DND-41 (cell line): ENCODE measurements around the gene CAD.

Source experiments
- ATAC-seq: fragments of 200-7000 bp; cut with Tn5 transposase; 3 replicates; pipeline ENCODE4 v1.9.1; 2021; ENCODE audit warnings: low read depth; ENCODE audit not compliant: insufficient read depth
- DNase-seq: peaks from one replicate; pipeline ENCODE4 v3.0.0-alpha.2; 2020
- H2AFZ ChIP-seq: 2 replicates; pipeline ENCODE4 v1.6.0; 2012; ENCODE audit warnings: low read depth, low read length
- H3K27ac ChIP-seq: 2 replicates; pipeline ENCODE4 v1.5.1; 2012; ENCODE audit warnings: low read length, inconsistent platforms
- H3K27me3 ChIP-seq: fragments of 200-600 bp; sonication (generic); 2 replicates; pipeline ENCODE4 v1.6.0; 2012; ENCODE audit warnings: low read length, mild to moderate bottlenecking, inconsistent platforms; ENCODE audit not compliant: insufficient read depth, poor library complexity
- H3K36me3 ChIP-seq: 2 replicates; pipeline ENCODE4 v1.5.1; 2012; ENCODE audit warnings: low read length, inconsistent platforms; ENCODE audit not compliant: insufficient read depth
- H3K4me1 ChIP-seq: 2 replicates; pipeline ENCODE4 v1.5.1; 2012; ENCODE audit warnings: mild to moderate bottlenecking, low read length; ENCODE audit not compliant: insufficient read depth
- H3K4me2 ChIP-seq: 2 replicates; pipeline ENCODE4 v1.6.0; 2012; ENCODE audit warnings: mild to moderate bottlenecking, moderate library complexity, low read length, inconsistent platforms; ENCODE audit not compliant: insufficient read depth
- H3K4me3 ChIP-seq, 2 experiments: fragments of 200-600 bp in 1 of 2; shearing (Covaris generic) in 1 of 2; 2 replicates each; pipeline ENCODE4 v1.5.1; 2012 to 2016; ENCODE audit warnings: inconsistent platforms in 2 of 2, low read length in 2 of 2, mild to moderate bottlenecking in 2 of 2, low read depth in 1 of 2, moderate library complexity in 1 of 2
- H3K79me2 ChIP-seq: 2 replicates; pipeline ENCODE4 v1.6.0; 2012; ENCODE audit warnings: low read length, inconsistent platforms; ENCODE audit not compliant: insufficient read depth
- H3K9ac ChIP-seq: 2 replicates; pipeline ENCODE4 v1.6.0; 2012; ENCODE audit warnings: low read depth, mild to moderate bottlenecking, inconsistent platforms, low read length, moderate library complexity
- H3K9me3 ChIP-seq: 2 replicates; pipeline ENCODE4 v1.5.1; 2012; ENCODE audit warnings: low read length, moderate library complexity, mild to moderate bottlenecking, inconsistent platforms; ENCODE audit not compliant: insufficient read depth, severe bottlenecking
- H4K20me1 ChIP-seq: 2 replicates; pipeline ENCODE4 v1.6.0; 2012; ENCODE audit warnings: low read length; ENCODE audit not compliant: insufficient read depth
- CTCF ChIP-seq: IDR thresholded peaks from 2 replicates; pipeline ENCODE4 v1.5.1; 2012; ENCODE audit warnings: borderline replicate concordance, low read length, moderate library complexity, mild to moderate bottlenecking; ENCODE audit not compliant: poor library complexity, severe bottlenecking; ENCODE audit errors: extremely low read depth
- EZH2 ChIP-seq: IDR thresholded peaks from 3 replicates; pipeline ENCODE4 v1.6.1; 2012; ENCODE audit warnings: borderline replicate concordance, low read depth, mild to moderate bottlenecking, moderate library complexity, low read length, inconsistent platforms; ENCODE audit not compliant: severe bottlenecking

CAD gene

GRCh38 chr2:27208486-27209050, 8.6 kb upstream of the CAD start:
- Histone ChIP-seq H4K20me1 (peaks cover 6% of the 10 kb centered on the region; the same call in 1 of the 2 replicates), H3K4me3 (no peak overlapping the region), H3K79me2 (peaks cover 33% of the 10 kb centered on the region), H3K36me3 (peaks cover 67% of the 10 kb centered on the region), H3K9me3 (no peaks in the 10 kb centered on the region), H3K27me3 (no peaks in the 10 kb centered on the region), H3K27ac (no peak overlapping the region), H3K4me2 (peak overlapping the region; percentile 12; the same call in 1 of the 2 replicates), H3K4me1 (peaks cover 38% of the 10 kb centered on the region), H3K9ac (no peak overlapping the region), H2AFZ (no peak overlapping the region)
- TF ChIP-seq CTCF, result no peak
- ATAC-seq (no peak), DNase-seq (no peak)

GRCh38 chr2:27209621-27210401, 7.4 kb upstream of the CAD start:
- H3K36me3 ChIP-seq, result peaks cover 61% of the 10 kb centered on the region
- DNase-seq (no peak), ATAC-seq (no peak)
- H3K9ac ChIP-seq, result no peak overlapping the region
- no peaks in the 10 kb centered on the region for H3K9me3 ChIP-seq
- H4K20me1 ChIP-seq, result peaks cover 3% of the 10 kb centered on the region; the same call in 1 of the 2 replicates
- no peak overlapping the region for H3K4me3 ChIP-seq
- H3K27me3 ChIP-seq, result no peaks in the 10 kb centered on the region
- H3K27ac ChIP-seq, result no peak overlapping the region
- peaks cover 39% of the 10 kb centered on the region for H3K79me2 ChIP-seq
- H2AFZ ChIP-seq, result no peak overlapping the region
- peak overlapping the region; percentile 38; the same call in 1 of the 2 replicates for H3K4me2 ChIP-seq
- TF ChIP-seq CTCF, result no peak
- no peak for TF ChIP-seq EZH2
- H3K4me1 ChIP-seq, result peaks cover 43% of the 10 kb centered on the region

- H3K79me2 ChIP-seq, result peaks cover 39% of the 10 kb centered on the region
- H3K27ac ChIP-seq, result peak overlapping the region; percentile 99
- H2AFZ ChIP-seq, result peak overlapping the region; percentile 80
- H3K27me3 ChIP-seq, result no peaks in the 10 kb centered on the region
- H4K20me1 ChIP-seq, result 0 out of 2 replicates have a peak, but pooled peaks cover 2% of the 10 kb centered on the region
- peak overlapping the region; percentile 41 to 62 for H3K4me3 ChIP-seq
- no peaks in the 10 kb centered on the region for H3K9me3 ChIP-seq
- H3K36me3 ChIP-seq, result peaks cover 55% of the 10 kb centered on the region
- no peak for TF ChIP-seq CTCF
- TF ChIP-seq EZH2, result no peak
- peak overlapping the region; percentile 81 for H3K4me2 ChIP-seq
- ATAC-seq (peak; percentile 5), DNase-seq (no peak)
- H3K4me1 ChIP-seq, result peaks cover 50% of the 10 kb centered on the region
- H3K9ac ChIP-seq, result peak overlapping the region; percentile 82
Observed at GRCh38 chr2:27211241-27211942, 5.8 kb upstream of the CAD start.
